ENCODE results near the gene TBL1XR1. TPM values are rescaled to one million over a fixed set of nuclear protein-coding genes. Genes with fewer than 3 reads are reported as not detected.

The TBL1XR1 gene
- total RNA-seq, 1 experiment from 2014 or later: 186 TPM

DNA sequence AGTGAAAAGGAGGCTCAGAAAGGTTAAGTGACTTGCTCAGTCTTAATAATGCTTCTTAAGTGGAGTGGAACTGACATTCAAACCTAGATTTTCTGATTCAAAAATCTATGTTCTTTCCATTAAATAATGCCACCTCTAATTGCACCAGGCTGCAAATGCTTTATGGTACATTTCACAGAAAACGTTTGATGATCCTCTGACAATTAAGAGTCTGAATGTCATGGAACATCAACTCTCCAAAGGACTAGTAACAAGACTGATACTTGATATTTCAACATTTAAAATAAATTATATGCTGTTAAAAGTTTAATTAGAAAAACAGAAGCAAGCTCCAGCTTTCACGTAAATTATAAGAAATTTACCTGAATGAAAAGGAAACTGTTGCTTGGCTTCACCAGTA, 151.5 kb downstream of the TBL1XR1 start:
- DNase-seq (ENCODE audit: low spot score): no peak
- Histone ChIP-seq H3K27ac (ENCODE audit: low read depth, low read length, poor library complexity, severe bottlenecking) (peak overlapping the region; percentile 47), H3K4me3 (ENCODE audit: low read depth, low read length, poor library complexity, severe bottlenecking) (no peak overlapping the region), H3K36me3 (ENCODE audit: insufficient read depth, low read length, poor library complexity, severe bottlenecking) (peaks cover 80% of the 10 kb centered on the region), H3K4me1 (ENCODE audit: insufficient read depth, low read length, poor library complexity, severe bottlenecking) (peaks cover 44% of the 10 kb centered on the region), H3K9me3 (ENCODE audit: low read depth, low read length, poor library complexity, severe bottlenecking) (peaks cover 9% of the 10 kb centered on the region), H3K27me3 (replicated peaks; ENCODE audit: insufficient read depth, low read depth, low read length, poor library complexity) (no peaks in the 10 kb centered on the region)
- POLR2A ChIA-PET (ENCODE audit: low non-redundant PET): no interaction called here
- CTCF ChIA-PET: no interaction called here
- intact Hi-C loops (cut with micrococcal nuclease; ENCODE audit: unreplicated experiment): no loop called here
- no peak for TF ChIP-seq EZH2 (IDR thresholded peaks at IDR 0.05; ENCODE audit: borderline replicate concordance, low read depth, low read length, poor library complexity, severe bottlenecking)
- TF ChIP-seq, protein P1, sequence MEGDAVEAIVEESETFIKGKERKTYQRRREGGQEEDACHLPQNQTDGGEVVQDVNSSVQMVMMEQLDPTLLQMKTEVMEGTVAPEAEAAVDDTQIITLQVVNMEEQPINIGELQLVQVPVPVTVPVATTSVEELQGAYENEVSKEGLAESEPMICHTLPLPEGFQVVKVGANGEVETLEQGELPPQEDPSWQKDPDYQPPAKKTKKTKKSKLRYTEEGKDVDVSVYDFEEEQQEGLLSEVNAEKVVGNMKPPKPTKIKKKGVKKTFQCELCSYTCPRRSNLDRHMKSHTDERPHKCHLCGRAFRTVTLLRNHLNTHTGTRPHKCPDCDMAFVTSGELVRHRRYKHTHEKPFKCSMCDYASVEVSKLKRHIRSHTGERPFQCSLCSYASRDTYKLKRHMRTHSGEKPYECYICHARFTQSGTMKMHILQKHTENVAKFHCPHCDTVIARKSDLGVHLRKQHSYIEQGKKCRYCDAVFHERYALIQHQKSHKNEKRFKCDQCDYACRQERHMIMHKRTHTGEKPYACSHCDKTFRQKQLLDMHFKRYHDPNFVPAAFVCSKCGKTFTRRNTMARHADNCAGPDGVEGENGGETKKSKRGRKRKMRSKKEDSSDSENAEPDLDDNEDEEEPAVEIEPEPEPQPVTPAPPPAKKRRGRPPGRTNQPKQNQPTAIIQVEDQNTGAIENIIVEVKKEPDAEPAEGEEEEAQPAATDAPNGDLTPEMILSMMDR (conservative IDR thresholded peaks at IDR 0.05; ENCODE audit: low read depth, low read length): no peak
- BruUV-seq (replicated peaks): no TSS peak

DNA sequence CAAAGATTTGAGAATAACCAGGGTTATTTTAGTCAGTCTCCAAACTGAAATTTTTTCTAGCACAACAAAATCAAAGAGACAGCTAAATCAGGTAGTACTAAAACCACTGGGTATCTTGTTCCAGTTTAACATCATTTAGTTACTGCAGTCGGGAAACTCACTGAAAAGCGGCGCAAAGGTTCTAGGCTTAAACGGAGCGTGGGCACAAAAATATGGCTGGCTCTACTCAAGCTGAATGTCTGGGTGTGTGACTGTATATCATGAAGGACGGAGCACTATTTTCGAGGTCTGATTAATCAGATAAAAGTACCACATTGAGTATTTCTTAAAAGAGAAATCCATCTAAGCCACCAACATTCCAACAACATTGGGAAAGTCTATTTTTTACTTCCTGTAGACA, 152.1 kb downstream of the TBL1XR1 start:
- Histone ChIP-seq H3K36me3 (ENCODE audit: insufficient read depth, low read length, poor library complexity, severe bottlenecking) (peaks cover 77% of the 10 kb centered on the region), H3K27me3 (replicated peaks; ENCODE audit: insufficient read depth, low read depth, low read length, poor library complexity) (no peaks in the 10 kb centered on the region), H3K9me3 (ENCODE audit: low read depth, low read length, poor library complexity, severe bottlenecking) (peaks cover 9% of the 10 kb centered on the region), H3K27ac (ENCODE audit: low read depth, low read length, poor library complexity, severe bottlenecking) (no peak overlapping the region), H3K4me3 (ENCODE audit: low read depth, low read length, poor library complexity, severe bottlenecking) (no peak overlapping the region), H3K4me1 (ENCODE audit: insufficient read depth, low read length, poor library complexity, severe bottlenecking) (peaks cover 40% of the 10 kb centered on the region)
- TF ChIP-seq, protein P1 (conservative IDR thresholded peaks at IDR 0.05; ENCODE audit: low read depth, low read length): no peak
- no peak for TF ChIP-seq EZH2 (IDR thresholded peaks at IDR 0.05; ENCODE audit: borderline replicate concordance, low read depth, low read length, poor library complexity, severe bottlenecking)
- BruUV-seq (replicated peaks): no TSS peak
- intact Hi-C loops (cut with micrococcal nuclease; ENCODE audit: unreplicated experiment): no loop called here
- no peak for DNase-seq (ENCODE audit: low spot score)
- ChIA-PET CTCF (no interaction called here), POLR2A (ENCODE audit: low non-redundant PET) (no interaction called here)

DNA sequence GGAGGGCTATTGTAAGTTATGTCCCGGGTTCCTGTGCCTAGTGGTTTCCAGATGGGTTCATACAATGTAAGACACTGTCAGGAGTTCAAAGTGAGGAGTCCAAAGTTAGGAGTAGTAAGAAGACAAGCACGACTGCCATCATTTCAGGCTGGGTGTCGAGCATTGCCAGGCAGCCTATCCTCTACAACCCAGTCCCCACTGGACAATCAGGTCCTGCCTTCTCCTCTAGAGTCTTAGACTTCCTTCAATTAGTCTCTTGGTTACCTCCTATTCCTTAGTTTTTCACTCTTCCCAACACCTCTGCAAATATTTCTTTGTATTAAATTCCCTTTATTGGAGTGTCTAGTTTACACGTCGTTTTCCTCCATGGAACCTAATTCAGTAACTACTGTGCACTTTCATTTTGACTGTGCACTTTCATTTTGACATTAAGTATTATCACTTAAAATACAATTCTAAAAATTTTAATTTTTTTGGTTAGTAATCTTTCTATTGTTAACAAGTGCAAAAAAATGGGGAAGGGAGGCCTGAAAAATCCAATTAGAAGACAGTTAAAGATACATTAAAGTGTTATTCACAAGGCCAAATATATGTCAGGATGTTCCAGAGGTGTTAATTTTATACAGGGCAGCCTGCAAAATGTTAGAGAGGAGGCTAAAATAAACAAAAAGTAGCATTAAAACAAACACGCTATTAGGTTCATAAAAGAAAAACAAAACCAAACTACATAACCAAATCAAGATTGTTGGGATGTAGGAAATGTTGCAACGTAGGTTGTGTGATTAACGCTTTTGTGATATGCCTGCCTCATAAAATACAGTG, 155.3 kb downstream of the TBL1XR1 start:
- Histone ChIP-seq H3K36me3 (ENCODE audit: insufficient read depth, low read length, poor library complexity, severe bottlenecking) (peaks cover 67% of the 10 kb centered on the region), H3K27ac (ENCODE audit: low read depth, low read length, poor library complexity, severe bottlenecking) (peak overlapping the region; percentile 54), H3K4me3 (ENCODE audit: low read depth, low read length, poor library complexity, severe bottlenecking) (no peak overlapping the region), H3K4me1 (ENCODE audit: insufficient read depth, low read length, poor library complexity, severe bottlenecking) (peaks cover 26% of the 10 kb centered on the region), H3K9me3 (ENCODE audit: low read depth, low read length, poor library complexity, severe bottlenecking) (peaks cover 9% of the 10 kb centered on the region), H3K27me3 (replicated peaks; ENCODE audit: insufficient read depth, low read depth, low read length, poor library complexity) (no peaks in the 10 kb centered on the region)
- no TSS peak for BruUV-seq (replicated peaks)
- DNase-seq (ENCODE audit: low spot score): no peak
- TF ChIP-seq, protein P1 (conservative IDR thresholded peaks at IDR 0.05; ENCODE audit: low read depth, low read length): no peak
- TF ChIP-seq EZH2 (IDR thresholded peaks at IDR 0.05; ENCODE audit: borderline replicate concordance, low read depth, low read length, poor library complexity, severe bottlenecking): no peak
- ChIA-PET POLR2A (ENCODE audit: low non-redundant PET) (no interaction called here), CTCF (no interaction called here)
- intact Hi-C loops (cut with micrococcal nuclease; ENCODE audit: unreplicated experiment): no loop called here
